Measurements from ENCODE around the gene TBCEL.

- TF ChIP-seq CTCF (IDR thresholded peaks at IDR 0.05; ENCODE audit: low read depth, low read length) (no peak), EZH2phosphoT487 (IDR thresholded peaks at IDR 0.05; ENCODE audit: low read depth) (no peak)
Observed at GRCh38 chr11:121055076-121055475, 31.2 kb downstream of the TBCEL start.

All from OCI-LY3 (cell line).